Liver (tissue), 9 donors: Measurements from ENCODE around the gene CD80. TPM values are rescaled to one million over a fixed set of nuclear protein-coding genes. Genes with fewer than 3 reads are reported as not detected.
A peak's percentile ranks its signal among the peaks of the same experiment; 100 is the strongest.
"Not testable (repeated sequence)": the region's sequence is repeated elsewhere in the genome, so short reads cannot be mapped to it uniquely, and the experiment has no call there.

Source experiments
- DNase-seq: peaks from one replicate; pipeline ENCODE4 v3.0.0-alpha.2; 2017; ENCODE audit warnings: low spot score
- H3K27ac ChIP-seq, 2 donors: one replicate each; pipeline ENCODE4 v1.7.0; 2013; ENCODE audit warnings: inconsistent platforms in 2 of 2, low read length in 2 of 2, control low read depth in 1 of 2, low read depth in 1 of 2, mild to moderate bottlenecking in 1 of 2
- H3K27me3 ChIP-seq, 4 donors: one replicate each; pipeline versions ENCODE4 v1.6.1 to v1.7.0; 2013; ENCODE audit warnings: low read length in 3 of 4, inconsistent platforms in 1 of 4, mild to moderate bottlenecking in 1 of 4, moderate library complexity in 1 of 4; ENCODE audit not compliant: control insufficient read depth in 4 of 4, insufficient read depth in 4 of 4
- H3K36me3 ChIP-seq, 4 donors: one replicate each; pipeline versions ENCODE4 v1.6.1 to v1.7.0; 2013; ENCODE audit warnings: low read length in 3 of 4, mild to moderate bottlenecking in 3 of 4, low read depth in 1 of 4, moderate library complexity in 1 of 4; ENCODE audit not compliant: control insufficient read depth in 4 of 4, insufficient read depth in 3 of 4
- H3K4me1 ChIP-seq, 4 donors: one replicate each; pipeline versions ENCODE4 v1.6.1 to v1.7.0; 2013; ENCODE audit warnings: low read length in 3 of 4, mild to moderate bottlenecking in 3 of 4, moderate library complexity in 1 of 4; ENCODE audit not compliant: control insufficient read depth in 4 of 4, insufficient read depth in 4 of 4
- H3K4me3 ChIP-seq, 3 donors: one replicate each; pipeline versions ENCODE4 v1.6.1 to v1.7.0; 2013; ENCODE audit warnings: low read length in 3 of 3, control low read depth in 1 of 3, low read depth in 1 of 3, mild to moderate bottlenecking in 1 of 3
- H3K9ac ChIP-seq, 2 donors: one replicate each; pipeline ENCODE4 v1.7.0; 2013; ENCODE audit warnings: low read length in 2 of 2, mild to moderate bottlenecking in 2 of 2, moderate library complexity in 2 of 2, control low read depth in 1 of 2, low read depth in 1 of 2
- H3K9me3 ChIP-seq, 4 donors: one replicate each; pipeline versions ENCODE4 v1.6.1 to v1.7.0; 2013; ENCODE audit warnings: low read length in 3 of 4; ENCODE audit not compliant: control insufficient read depth in 4 of 4
- CTCF ChIP-seq: fragments of 150-350 bp; IDR thresholded peaks from 2 replicates; pipeline ENCODE4 v1.5.1; 2017; ENCODE audit warnings: improper control_type of control experiment, low read depth, low read length; ENCODE audit not compliant: missing input control
- FOXA1 ChIP-seq: IDR thresholded peaks from 2 replicates; pipeline ENCODE4 v1.6.1; 2016; ENCODE audit warnings: antibody characterized with exemption
- FOXA2 ChIP-seq: IDR thresholded peaks from 2 replicates; pipeline ENCODE4 v1.6.1; 2016; ENCODE audit warnings: antibody characterized with exemption
- HNF4A ChIP-seq, 2 donors: conservative IDR thresholded peaks; 2 replicates each; pipeline ENCODE4 v1.6.1; 2016; ENCODE audit warnings: antibody characterized with exemption in 2 of 2, mild to moderate bottlenecking in 2 of 2
- JUND ChIP-seq, 2 donors: IDR thresholded peaks; 2 replicates each; pipeline ENCODE4 v1.6.1; 2016; ENCODE audit warnings: antibody characterized with exemption in 2 of 2
- NR2F2 ChIP-seq: IDR thresholded peaks from 2 replicates; pipeline ENCODE4 v1.6.1; 2016; ENCODE audit warnings: antibody characterized with exemption
- RAD21 ChIP-seq, 2 donors: IDR thresholded peaks; 2 replicates each; pipeline ENCODE4 v1.6.1; 2016; ENCODE audit warnings: antibody characterized with exemption in 2 of 2, mild to moderate bottlenecking in 2 of 2
- REST ChIP-seq: IDR thresholded peaks from 2 replicates; pipeline ENCODE4 v1.6.1; 2016; ENCODE audit warnings: antibody characterized with exemption, mild to moderate bottlenecking
- RXRA ChIP-seq, 2 donors: IDR thresholded peaks; 2 replicates each; pipeline ENCODE4 v1.6.1; 2017 to 2018; ENCODE audit warnings: antibody characterized with exemption in 2 of 2, mild to moderate bottlenecking in 1 of 2
- SP1 ChIP-seq: IDR thresholded peaks from 2 replicates; pipeline ENCODE4 v1.6.1; 2018; ENCODE audit warnings: antibody characterized with exemption, mild to moderate bottlenecking
- WGBS: extraction: QIAGEN DNeasy Blood & Tissue Kit; methylation state at CpG from one replicate; pipeline ENCODE4 v1.1.7; 2013; 5-methylcytosine and 5-hydroxymethylcytosine counted together
- polyA plus RNA-seq, 2 donors: library from polyadenylated mRNA; stranded (reverse) in 1 of 2; unstranded in 1 of 2; fragments of 200-250 nt in 1 of 2; fragments of >200 nt in 1 of 2; fragmentation: Nextera tagmentation in 1 of 2; extraction: Ambion mirVana in 1 of 2; gene quantifications; one replicate each; pipeline versions ENCODE4 v1.2.1 to v1.2.3, GENCODE V29; 2013 to 2015
- total RNA-seq, 2 donors: library from RNA; depleted of rRNA; stranded (reverse); fragments of >200 nt; gene quantifications; one replicate each; pipeline ENCODE4 v1.2.3, GENCODE V29; 2014
- donor health status: healthy.
- donor health status: healthy.
- donor health status: healthy.
- donor health status: healthy.
- donor health status: healthy.

Gene CD80
- total and polyA plus RNA-seq, 4 donors, result 0.21 to 1.5 (median 0.61) TPM

GRCh38 chr3:119571230-119571629 is 11.8 kb upstream of the CD80 start:
- Histone ChIP-seq H3K4me1 (no peaks in the 10 kb centered on the region), H3K27me3 (no peaks in the 10 kb centered on the region), H3K4me3 (no peak overlapping the region), H3K27ac (no peak overlapping the region), H3K9ac (no peak overlapping the region), H3K36me3 (no peaks in the 10 kb centered on the region), H3K9me3 (no peaks in the 10 kb centered on the region)
- TF ChIP-seq HNF4A (conservative IDR thresholded peaks at IDR 0.05) (no peak), NR2F2 (no peak), FOXA1 (no peak), RXRA (IDR thresholded peaks at IDR 0.05) (no peak)
- DNase-seq, result no peak
- 97% methylated on average over 1 of the region's 1 CpG for WGBS

- no peak for TF ChIP-seq FOXA2
- TF ChIP-seq JUND (IDR thresholded peaks at IDR 0.05), result no peak
- TF ChIP-seq RAD21 (IDR thresholded peaks at IDR 0.05), result no peak
- Histone ChIP-seq H3K27me3 (no peaks in the 10 kb centered on the region), H3K4me1 (no peaks in the 10 kb centered on the region), H3K9ac (no peak overlapping the region), H3K36me3 (no peaks in the 10 kb centered on the region), H3K9me3 (no peaks in the 10 kb centered on the region), H3K4me3 (no peak overlapping the region), H3K27ac (peak overlapping the region in 1 of 2 donors; percentile 10)
- WGBS, result 82% methylated on average over 5 of the region's 5 CpGs
- DNase-seq, result no peak
Observed at GRCh38 chr3:119570229-119570628, 10.8 kb upstream of the CD80 start.

GRCh38 chr3:119569156-119569555 is 9.7 kb upstream of the CD80 start:
- TF ChIP-seq JUND (IDR thresholded peaks at IDR 0.05) (no peak), FOXA1 (no peak), REST (no peak), NR2F2 (no peak), SP1 (no peak), CTCF (no peak)
- WGBS, result 85% methylated on average over 4 of the region's 4 CpGs
- Histone ChIP-seq H3K9ac (no peak overlapping the region), H3K36me3 (no peaks in the 10 kb centered on the region), H3K4me3 (no peak overlapping the region), H3K4me1 (no peaks in the 10 kb centered on the region), H3K27me3 (no peaks in the 10 kb centered on the region), H3K9me3 (no peaks in the 10 kb centered on the region), H3K27ac (no peak overlapping the region)
- DNase-seq, result no peak

GRCh38 chr3:119563334-119563733 is 3.9 kb upstream of the CD80 start:
- not testable (repeated sequence) for H3K9me3 ChIP-seq, H3K36me3 ChIP-seq, DNase-seq, H3K27me3 ChIP-seq, H3K4me3 ChIP-seq, H3K27ac ChIP-seq, H3K4me1 ChIP-seq, H3K9ac ChIP-seq
- 82% methylated on average over 2 of the region's 2 CpGs for WGBS
